Endothelial cell (in vitro differentiated cells): ENCODE results near the gene ELOVL3. TPM values are rescaled to one million over a fixed set of nuclear protein-coding genes. Genes with fewer than 3 reads are reported as not detected.

Experiments used
- DNase-seq: peaks from one replicate; pipeline ENCODE4 v3.0.0; 2021; ENCODE audit warnings: low spot score
- H3K27ac Mint-ChIP-seq: one replicate; pipeline ENCODE4 v1.8.0; 2021; ENCODE audit warnings: mixed read lengths, inconsistent platforms; ENCODE audit not compliant: unreplicated experiment
- H3K27me3 Mint-ChIP-seq: one replicate; pipeline ENCODE4 v1.8.0; 2021; ENCODE audit warnings: mild to moderate bottlenecking, moderate library complexity, mixed read lengths, inconsistent platforms; ENCODE audit not compliant: unreplicated experiment
- H3K36me3 Mint-ChIP-seq: one replicate; pipeline ENCODE4 v1.8.0; 2021; ENCODE audit warnings: mild to moderate bottlenecking, low read depth, mixed read lengths, inconsistent platforms; ENCODE audit not compliant: unreplicated experiment
- H3K4me1 Mint-ChIP-seq: one replicate; pipeline ENCODE4 v1.8.0; 2021; ENCODE audit warnings: mild to moderate bottlenecking, mixed read lengths, inconsistent platforms; ENCODE audit not compliant: unreplicated experiment
- H3K4me3 Mint-ChIP-seq: one replicate; pipeline ENCODE4 v1.8.0; 2021; ENCODE audit warnings: mild to moderate bottlenecking, mixed read lengths, inconsistent platforms; ENCODE audit not compliant: unreplicated experiment
- H3K9me3 Mint-ChIP-seq: one replicate; pipeline ENCODE4 v1.8.0; 2021; ENCODE audit warnings: mixed read lengths, inconsistent platforms; ENCODE audit not compliant: unreplicated experiment
- CTCF ChIP-seq: fragments of 200-600 bp; sonication (generic); IDR thresholded peaks from one replicate; pipeline ENCODE4 v1.5.0; 2021; ENCODE audit warnings: antibody characterized with exemption; ENCODE audit not compliant: unreplicated experiment
- total RNA-seq: library from RNA; stranded (reverse); fragmentation: NEBNext Ultra II Directional; extraction: Animal tissue kit (Norgen Biotek cat#: 25700); gene quantifications from one replicate; pipeline ENCODE4 v1.2.1, GENCODE V29; 2021; ENCODE audit not compliant: unreplicated experiment

The ELOVL3 gene
- total RNA-seq, 1 donor from 2014 or later: not detected

- H3K27ac Mint-ChIP-seq: no peak overlapping the region
- DNase-seq: no peak
- H3K4me3 Mint-ChIP-seq: peak overlapping the region; percentile 63
- no peaks in the 10 kb centered on the region for H3K9me3 Mint-ChIP-seq
- TF ChIP-seq CTCF: no peak
- peaks cover 29% of the 10 kb centered on the region for H3K27me3 Mint-ChIP-seq
- H3K4me1 Mint-ChIP-seq: peaks cover 10% of the 10 kb centered on the region
- H3K36me3 Mint-ChIP-seq: peaks cover 12% of the 10 kb centered on the region
Observed at GRCh38 chr10:102226542-102226870, 407 bp downstream of the ELOVL3 start.

GRCh38 chr10:102227050-102227449 lies 951 bp downstream of the ELOVL3 start:
- H3K4me3 Mint-ChIP-seq: no peak overlapping the region
- no peak for DNase-seq

GRCh38 chr10:102229810-102230263 lies 3.7 kb downstream of the ELOVL3 start:
- DNase-seq: peak; percentile 85

More at GRCh38 chr10:102227050-102227449, 951 bp downstream of the ELOVL3 start:
- H3K36me3 Mint-ChIP-seq: peaks cover 12% of the 10 kb centered on the region
- H3K27ac Mint-ChIP-seq: no peak overlapping the region
- H3K4me1 Mint-ChIP-seq: peaks cover 10% of the 10 kb centered on the region
- no peaks in the 10 kb centered on the region for H3K9me3 Mint-ChIP-seq
- peaks cover 31% of the 10 kb centered on the region for H3K27me3 Mint-ChIP-seq
- no peak for TF ChIP-seq CTCF

GRCh38 chr10:102230264-102230860 lies 4.3 kb downstream of the ELOVL3 start:
- Mint-ChIP-seq H3K9me3 (no peaks in the 10 kb centered on the region), H3K36me3 (peaks cover 9% of the 10 kb centered on the region), H3K27me3 (peaks cover 33% of the 10 kb centered on the region), H3K4me3 (no peak overlapping the region), H3K4me1 (peaks cover 6% of the 10 kb centered on the region), H3K27ac (no peak overlapping the region)
- peak; percentile 23 for DNase-seq
- no peak for TF ChIP-seq CTCF

More at GRCh38 chr10:102229810-102230263, 3.7 kb downstream of the ELOVL3 start:
- Mint-ChIP-seq H3K36me3 (peaks cover 9% of the 10 kb centered on the region), H3K4me1 (peaks cover 9% of the 10 kb centered on the region), H3K27me3 (peaks cover 32% of the 10 kb centered on the region), H3K27ac (no peak overlapping the region), H3K4me3 (no peak overlapping the region), H3K9me3 (no peaks in the 10 kb centered on the region)
- peak; percentile 65 for TF ChIP-seq CTCF

- Mint-ChIP-seq H3K27me3 (peaks cover 33% of the 10 kb centered on the region), H3K27ac (no peak overlapping the region), H3K36me3 (peaks cover 9% of the 10 kb centered on the region), H3K4me1 (peaks cover under 1% of the 10 kb centered on the region), H3K4me3 (no peak overlapping the region), H3K9me3 (no peaks in the 10 kb centered on the region)
- no peak for TF ChIP-seq CTCF
- DNase-seq: peak; percentile 44
Observed at GRCh38 chr10:102230861-102231356, 4.8 kb downstream of the ELOVL3 start.
